HG03575 (cell line): ENCODE measurements around the gene RAPGEF4.

ENCODE experiments used
- ATAC-seq: cut with Tn5 transposase; IDR thresholded peaks from one replicate; pipeline ENCODE4 v1.9.1; 2021; ENCODE audit not compliant: unreplicated experiment, insufficient number of reproducible peaks, low FRiP score; ENCODE audit errors: extremely low read depth

Gene RAPGEF4

DNA sequence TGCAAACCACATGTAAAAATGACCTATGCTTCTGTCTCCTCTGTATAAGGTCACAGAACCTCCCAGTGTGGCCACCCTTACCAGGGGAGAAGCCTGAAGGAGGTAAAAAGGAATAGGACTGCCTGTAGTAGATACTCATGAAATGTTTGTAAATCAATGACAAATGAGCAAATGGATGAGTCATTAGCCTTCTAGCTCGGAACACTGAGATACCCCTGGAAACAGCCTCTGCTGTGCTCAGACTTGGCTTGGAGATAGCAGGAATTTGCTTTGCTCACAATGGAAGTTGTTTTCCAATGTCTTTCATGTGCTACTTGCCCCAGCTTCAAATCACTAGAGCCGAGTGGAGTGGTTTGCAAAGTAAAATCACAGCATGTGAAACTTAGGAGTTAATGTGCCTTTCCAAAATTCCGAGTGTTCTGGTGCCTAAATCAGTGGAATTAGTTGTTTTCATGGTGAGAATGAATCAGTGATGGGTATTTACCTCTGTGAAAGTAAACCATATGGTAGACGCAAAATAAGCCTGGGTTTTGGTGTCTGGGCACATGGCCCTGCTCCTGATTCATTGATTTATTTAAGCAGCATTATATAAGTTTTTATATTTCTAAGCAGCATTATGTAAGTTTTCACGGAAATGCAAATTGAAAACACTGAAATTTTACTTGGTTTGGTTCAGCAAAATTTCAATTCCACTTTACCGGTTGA lies 186.0 kb downstream of the RAPGEF4 start:
- no peak for ATAC-seq

DNA sequence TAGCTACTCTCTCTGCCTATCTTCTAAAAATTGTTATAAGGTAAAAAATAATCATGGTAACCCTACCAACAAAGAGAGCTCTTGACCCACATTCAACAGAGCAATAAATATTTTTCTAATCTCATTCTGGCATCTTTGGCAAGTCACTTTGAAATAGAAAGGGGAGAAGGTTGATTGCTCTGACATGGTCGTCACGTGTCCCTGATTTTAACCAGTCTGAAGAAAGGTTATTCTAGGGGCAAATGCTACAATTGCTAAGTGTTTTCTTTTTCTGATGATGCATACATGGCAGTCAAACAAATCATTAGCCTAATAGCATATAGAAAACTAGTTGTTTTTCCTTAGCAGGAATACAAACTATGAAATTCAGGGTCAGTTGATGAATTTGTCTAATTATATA lies 186.7 kb downstream of the RAPGEF4 start:
- ATAC-seq = no peak

DNA sequence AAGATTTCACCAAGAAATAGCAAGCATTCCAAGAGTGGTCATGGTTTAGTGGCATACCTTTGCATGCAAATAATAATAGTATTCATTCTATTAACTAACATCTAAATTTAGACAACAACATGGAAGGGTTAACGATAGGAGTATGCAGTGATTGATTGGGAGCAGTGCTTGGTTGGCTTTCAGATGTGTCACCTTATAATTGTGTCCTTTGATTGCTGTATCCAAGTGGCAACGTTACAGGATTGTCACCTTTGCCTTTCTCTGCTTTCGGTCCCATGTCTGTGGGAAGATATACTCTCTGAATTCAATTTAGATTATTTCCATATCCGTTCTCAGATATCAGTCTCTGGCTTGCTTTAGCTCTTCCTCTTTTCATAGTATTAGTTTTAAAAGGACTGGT lies 187.2 kb downstream of the RAPGEF4 start:
- no peak for ATAC-seq

DNA sequence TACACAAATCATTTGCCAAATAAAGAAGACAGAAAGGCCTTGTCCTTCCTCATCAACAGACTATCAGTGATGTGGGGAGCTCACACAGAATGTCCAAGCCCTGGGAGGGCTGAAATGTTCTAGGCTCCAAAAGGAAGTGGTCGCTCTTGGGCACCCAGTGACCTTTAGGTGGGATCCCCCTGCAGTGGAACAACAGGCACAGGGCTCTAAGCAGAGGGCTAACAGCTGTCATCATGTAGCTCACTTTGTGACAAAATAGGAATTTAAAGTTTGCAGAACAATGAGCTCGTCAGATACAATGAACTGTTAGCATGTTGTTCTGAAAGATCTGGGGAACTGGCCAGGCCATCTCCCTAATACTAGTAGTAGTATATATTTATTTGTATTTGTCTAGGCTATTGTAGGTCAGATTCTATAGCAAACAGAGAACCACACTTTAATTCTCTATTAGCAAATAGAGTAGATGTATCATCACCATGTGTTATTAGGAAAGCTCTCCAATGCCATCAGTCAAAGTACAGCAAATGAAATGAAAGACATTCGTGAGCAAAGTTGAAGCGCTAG lies 188.5 kb downstream of the RAPGEF4 start:
- ATAC-seq = no peak

DNA sequence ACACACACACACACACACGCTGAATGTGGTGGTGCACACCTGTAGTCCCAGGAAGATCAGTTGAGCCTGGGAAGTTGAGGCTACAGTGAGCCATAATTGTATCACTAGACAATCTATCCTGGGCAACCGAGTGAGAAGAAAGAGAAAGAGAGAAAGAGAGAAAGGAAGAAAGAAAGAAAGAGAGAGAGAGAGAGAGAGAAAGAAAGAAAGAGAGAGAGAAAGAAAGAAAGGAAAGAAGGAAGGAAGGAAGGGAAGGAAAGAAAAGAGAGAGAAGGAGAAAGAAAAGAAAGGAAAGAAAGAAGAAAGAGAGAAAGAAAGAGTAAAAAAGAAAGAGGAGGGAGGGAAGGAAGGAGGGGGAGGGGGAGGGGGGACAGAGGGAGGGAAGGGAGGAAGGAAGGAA lies 190.0 kb downstream of the RAPGEF4 start:
- no peak for ATAC-seq

DNA sequence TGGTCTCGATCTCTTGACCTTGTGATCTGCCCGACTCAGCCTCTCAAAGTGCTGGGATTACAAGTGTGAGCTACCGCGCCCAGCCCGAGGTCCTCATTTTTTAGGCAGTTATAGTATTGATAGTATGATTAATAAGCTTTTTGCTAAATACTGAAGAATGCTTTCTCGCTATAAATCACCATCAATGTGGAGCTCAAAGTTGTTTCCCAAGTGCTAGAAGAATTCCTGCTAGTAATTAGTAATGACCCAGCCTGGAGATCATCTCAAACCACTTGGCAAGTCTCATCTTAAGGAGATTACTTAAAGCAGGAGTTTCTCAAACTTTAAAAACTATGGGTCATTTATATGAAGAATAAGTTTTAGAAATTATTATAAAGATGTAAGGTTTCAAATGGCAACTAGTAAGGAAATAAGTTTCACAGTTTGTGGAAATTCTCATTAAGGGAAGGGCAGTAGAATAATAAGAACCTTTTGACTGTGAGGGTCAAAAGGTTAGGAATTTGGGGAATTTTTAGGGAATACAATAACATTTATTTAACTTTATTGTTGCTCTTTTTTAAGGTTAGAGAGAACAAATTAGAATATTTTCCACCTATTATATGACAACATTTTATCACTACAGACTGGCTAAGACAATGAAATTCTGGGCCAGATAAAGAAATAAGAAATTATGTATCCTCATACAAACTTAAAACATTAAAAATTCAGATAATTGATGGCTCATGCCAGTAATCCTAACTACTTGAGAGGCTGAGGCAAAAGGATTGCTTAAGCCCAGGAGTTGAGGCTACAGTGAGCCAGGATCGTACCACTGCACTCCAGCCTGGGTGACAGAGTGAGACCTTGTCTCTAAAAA lies 191.4 kb downstream of the RAPGEF4 start:
- no peak for ATAC-seq

DNA sequence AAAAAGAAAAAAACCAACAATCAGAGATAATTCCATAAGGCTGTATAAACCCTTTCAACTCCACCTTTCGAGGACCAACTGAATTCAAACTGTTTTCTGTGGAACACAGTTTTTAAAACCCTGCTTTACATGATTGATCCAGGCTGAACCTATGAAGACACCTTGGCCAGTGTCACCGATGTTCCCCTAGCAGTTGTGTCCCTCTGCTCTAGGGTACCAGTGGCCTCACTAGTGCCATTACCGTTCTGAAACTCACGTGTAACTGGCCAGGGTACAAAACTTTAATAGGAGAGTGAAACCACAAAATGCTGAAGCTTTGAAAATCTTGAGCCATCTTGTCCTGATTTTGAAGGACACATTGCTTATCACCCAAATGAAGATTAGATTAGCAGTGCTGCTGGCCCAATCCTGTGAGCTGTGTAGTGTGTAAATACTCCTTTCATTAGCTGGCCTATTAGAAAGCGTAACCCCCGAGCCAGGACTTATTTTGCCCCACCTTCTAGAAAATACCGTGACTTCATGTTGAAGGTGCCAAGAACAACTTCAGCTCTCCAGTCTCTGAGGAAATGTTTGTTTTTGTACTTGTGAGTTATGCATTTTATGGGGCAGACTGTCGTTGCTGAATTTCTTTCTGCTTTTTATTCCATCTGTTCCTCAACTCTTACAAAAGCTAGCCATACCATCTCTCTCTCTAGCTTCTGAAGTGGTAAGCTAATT lies 192.2 kb downstream of the RAPGEF4 start:
- ATAC-seq = no peak

DNA sequence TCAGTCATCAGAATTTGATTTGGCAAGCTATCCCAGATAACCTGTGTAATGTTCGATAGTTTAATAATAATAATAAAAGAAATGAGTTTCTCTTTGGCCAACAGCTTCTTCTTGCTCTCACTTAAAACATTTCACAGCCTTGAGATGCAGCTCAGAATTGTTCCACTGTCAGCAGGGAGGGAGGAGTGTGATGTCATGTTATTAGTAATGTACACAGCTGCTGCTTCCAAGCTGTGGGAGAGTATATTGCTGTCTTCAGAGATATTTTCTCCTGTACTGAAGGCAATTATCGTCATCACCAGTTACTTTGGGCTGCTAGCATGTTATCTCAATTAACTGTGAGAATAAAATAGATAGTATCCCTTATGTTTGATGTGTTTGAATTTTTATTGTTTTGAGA lies 193.1 kb downstream of the RAPGEF4 start:
- no peak for ATAC-seq

DNA sequence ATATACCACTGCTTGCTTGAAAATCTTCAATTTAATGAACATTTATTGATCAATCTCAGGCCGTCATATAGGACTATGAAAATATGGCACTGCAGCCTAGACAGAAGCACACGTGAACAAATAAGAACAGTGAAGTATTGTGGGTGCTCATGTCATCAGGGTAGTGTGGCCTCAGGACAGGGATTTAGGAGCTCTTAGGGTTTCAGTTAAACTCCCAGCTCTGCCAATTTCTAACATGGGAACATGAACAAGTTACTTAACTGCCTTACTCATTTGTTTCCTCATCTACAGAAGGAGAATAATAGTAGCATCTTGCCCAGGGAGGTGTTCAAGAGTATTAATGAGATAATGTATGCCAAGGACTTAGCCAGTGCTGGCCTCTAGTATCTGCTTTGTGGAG lies 194.0 kb downstream of the RAPGEF4 start:
- ATAC-seq = no peak

DNA sequence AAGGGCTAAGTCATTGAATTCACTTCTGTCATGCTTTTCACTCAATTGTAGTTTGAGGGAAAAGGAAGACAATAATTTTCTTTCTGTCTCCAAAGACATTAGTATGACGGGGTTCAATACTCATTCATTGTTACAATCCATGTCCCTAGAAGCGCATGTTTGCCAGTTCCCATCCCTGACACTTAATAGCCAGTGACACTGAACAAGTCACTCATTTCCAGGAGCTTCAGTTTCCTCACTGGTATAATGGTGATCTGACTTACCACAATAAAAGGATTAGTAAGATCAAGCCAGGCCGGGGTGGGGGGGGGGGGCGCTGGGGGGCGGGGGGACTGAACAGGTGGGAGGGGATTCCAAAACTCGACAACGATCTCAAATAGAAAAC lies 195.2 kb downstream of the RAPGEF4 start:
- ATAC-seq = no peak

DNA sequence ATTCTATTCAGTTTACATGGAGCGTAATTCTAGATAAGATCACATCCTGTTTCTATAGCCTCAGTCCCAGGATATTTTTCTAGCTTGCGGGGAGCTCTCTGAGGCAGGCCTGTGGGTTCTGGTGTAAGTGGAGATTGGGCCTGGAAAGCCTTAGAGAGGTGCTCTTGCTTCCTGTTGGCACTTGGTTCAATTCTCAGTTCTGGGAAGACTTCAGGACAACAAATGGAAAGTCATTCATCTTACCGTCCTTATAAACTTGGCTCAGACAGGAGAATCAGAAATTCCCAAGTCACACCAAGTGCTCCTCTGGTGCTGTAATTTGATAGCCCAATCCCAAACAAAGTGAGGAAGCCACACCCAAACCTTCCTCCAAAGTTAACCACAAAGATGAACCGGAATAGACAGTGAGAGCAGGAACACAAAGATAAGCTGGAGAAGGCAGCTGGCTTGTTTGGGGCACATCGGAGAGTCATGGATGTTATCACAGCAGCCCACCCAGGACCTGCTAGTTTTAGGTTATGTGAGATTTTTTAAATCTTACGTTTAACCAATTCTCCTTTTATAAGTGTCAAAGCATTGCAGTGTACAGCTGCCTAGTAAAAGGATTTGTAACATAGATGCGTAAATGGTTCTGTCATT lies 195.7 kb downstream of the RAPGEF4 start:
- ATAC-seq = no peak

DNA sequence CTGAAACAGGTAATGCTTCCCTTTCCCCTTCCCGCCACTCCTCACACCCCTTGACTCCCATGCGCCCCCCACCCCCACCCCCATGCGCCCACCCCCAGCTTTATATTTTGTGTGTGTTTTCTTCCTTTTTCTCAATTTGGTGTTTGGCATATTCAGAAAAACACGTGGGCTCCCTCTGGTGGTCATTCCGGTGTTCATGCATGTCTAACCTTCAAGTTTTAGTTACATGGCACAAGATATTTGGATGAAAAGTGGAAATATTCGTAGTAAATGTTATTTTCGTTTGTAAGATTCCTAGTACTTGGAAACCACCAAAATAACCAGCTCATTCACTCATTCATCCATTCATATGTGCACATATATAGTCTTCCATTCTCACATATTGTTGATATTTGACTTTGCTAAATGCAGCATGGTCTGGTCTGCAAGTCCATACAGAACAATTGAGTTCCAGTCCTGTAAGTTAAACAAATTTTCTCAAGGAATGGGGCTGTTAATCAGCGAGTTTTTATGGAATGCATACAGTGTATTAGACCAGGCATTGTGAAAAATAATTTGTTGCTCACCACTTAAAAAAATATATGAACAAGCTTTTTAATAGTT lies 196.4 kb downstream of the RAPGEF4 start:
- ATAC-seq = no peak

DNA sequence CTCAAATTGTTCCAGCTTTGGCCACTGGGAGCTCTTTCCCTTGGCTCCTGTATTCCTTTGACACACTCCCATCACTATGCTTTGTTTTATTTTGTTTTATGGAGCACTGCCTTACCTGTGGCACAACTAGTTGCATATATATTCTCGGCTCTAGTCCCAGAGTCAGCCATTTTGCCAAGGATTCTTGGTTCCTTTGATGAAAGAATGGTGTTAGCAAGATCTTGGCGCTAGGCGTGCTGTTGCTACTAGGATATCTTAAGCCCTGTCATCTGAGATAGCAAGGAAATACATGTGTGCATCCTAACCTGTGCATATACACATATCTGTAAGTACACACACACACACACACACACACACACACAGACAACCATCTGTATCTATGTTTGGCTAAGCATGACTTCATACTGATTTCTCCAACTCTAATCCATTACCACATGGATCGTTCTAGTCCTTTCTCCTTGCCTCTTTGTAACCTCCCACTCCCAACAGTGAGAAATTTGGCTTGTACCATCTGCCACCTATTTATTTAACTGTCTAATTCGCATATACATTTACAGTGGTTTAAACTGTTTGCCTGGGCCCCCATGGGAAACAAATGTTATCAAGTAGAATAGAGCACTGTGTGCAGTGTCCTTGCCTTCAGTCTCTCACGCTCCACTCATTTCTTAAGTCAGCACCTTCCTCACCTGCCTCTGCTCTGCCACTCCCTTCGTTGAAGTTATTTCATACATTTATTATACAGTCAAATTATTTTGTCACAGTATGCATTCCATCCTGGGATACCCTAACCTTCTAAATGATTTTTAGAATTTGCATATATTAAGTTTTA lies 202.5 kb downstream of the RAPGEF4 start:
- ATAC-seq = no peak

DNA sequence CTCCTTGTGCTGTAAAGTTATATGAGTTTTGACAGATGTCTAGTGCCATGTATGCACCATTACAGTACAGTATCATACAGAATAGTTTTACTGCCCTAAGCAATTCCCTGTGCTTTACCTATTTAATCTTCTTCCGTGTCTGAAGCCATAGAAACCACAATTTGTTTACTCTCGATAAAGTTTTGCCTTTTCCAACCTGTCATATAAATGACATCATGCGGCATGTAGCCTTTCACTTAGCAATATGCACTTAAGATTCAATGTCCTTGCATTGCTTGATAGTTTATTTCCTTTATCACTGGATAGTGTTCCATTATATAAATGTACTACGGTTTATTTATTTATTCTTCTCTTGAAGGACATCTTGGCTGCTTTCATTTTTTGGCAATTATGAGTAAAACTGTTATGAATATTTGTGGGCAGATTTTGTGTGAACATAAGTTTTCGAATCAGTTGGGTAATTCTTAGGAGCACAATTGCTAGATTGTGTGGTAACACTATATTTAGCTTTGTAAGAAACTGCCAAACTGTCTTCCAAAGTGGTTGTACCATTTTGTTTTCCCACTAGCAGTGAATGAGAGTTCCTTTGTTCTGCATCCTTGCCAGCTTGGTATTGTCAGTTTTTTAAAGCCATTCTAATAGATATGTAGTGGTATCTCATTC lies 203.2 kb downstream of the RAPGEF4 start:
- ATAC-seq = no peak

DNA sequence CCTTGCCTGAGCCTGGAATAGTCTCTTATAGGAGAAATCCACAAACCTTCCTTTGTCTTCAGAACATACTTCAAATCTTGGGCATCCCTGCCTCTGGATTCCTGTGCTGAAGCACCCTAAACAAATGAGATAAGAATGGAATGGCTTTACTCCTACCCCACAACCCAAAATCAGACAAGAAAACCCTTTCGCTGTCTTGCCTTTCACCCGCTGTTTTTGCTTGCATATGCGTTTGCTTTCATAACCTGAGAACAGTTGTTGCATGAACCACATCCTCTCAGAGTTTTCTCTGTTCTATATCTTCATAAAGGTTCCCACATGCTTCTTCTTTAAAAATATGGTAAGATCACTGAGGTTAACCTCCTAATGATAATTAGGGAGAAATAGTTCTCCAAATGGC lies 207.9 kb downstream of the RAPGEF4 start:
- ATAC-seq = no peak

DNA sequence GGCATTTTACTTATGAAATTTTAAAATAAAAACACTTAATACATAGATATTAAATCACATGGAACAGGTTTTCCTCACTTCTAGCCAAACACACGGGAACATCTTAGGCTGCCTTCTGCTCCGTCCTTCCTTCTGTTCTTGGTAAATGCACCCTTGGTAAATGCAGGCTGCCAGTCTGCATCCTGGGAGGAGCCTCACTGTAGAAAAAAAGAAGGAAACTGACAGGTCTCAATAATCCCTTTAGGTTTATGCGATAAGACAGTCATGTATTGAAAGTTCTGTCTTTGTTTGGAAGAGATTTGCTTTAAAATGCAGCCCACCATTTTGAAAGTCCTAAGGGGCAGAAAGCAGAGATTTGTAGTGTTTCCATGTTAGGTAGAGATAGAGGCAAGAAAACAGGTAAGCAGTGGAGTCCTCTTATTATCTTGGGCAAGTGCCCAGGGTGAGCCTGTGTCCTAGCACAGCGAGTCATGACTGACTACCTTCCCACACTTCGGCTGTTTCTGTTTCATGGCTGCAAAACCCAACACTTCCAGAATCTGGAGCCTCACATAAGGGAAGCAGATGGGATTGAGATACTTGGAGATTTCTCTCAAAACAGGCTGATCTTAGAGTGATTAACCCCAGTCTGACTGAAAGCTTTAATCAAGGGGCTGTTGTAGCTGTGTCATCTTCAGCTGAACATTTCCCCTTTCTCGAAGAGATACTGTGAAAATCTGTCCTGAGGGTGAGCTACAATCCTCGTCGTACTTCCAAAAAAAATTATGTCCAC lies 208.6 kb downstream of the RAPGEF4 start:
- ATAC-seq = no peak
